Measurements from ENCODE around the gene CNKSR3.

Gene CNKSR3

GRCh38 chr6:154457046-154457713, 53.3 kb downstream of the CNKSR3 start:
- Histone ChIP-seq H3K4me3 (ENCODE audit: low read length) (no peak overlapping the region), H2AFZ (ENCODE audit: low read depth, low read length) (no peak overlapping the region), H3K36me3 (replicated peaks; ENCODE audit: low read depth, low read length) (no peaks in the 10 kb centered on the region), H3K4me1 (ENCODE audit: low read length) (no peaks in the 10 kb centered on the region), H3K4me2 (ENCODE audit: low read length) (no peak overlapping the region), H3K9ac (ENCODE audit: low read length) (no peak overlapping the region), H3K79me2 (ENCODE audit: low read length) (no peaks in the 10 kb centered on the region), H4K20me1 (ENCODE audit: insufficient read depth, low read length) (no peaks in the 10 kb centered on the region), H3K27ac (ENCODE audit: low read length) (no peak overlapping the region), H3K9me3 (ENCODE audit: insufficient read depth, low read length) (no peaks in the 10 kb centered on the region), H3K27me3 (ENCODE audit: low read depth, low read length) (0 out of 2 replicates have a peak, but pooled peaks cover 3% of the 10 kb centered on the region)
- TF ChIP-seq CTCF (IDR thresholded peaks at IDR 0.05; ENCODE audit: low read depth, low read length): no peak
- TF ChIP-seq EZH2phosphoT487 (IDR thresholded peaks at IDR 0.05; ENCODE audit: low read depth): no peak

GRCh38 chr6:154453329-154453728, 57.2 kb downstream of the CNKSR3 start:
- Histone ChIP-seq H3K9me3 (ENCODE audit: insufficient read depth, low read length) (no peaks in the 10 kb centered on the region), H4K20me1 (ENCODE audit: insufficient read depth, low read length) (no peaks in the 10 kb centered on the region), H3K9ac (ENCODE audit: low read length) (no peak overlapping the region), H3K4me2 (ENCODE audit: low read length) (no peak overlapping the region), H3K4me1 (ENCODE audit: low read length) (no peaks in the 10 kb centered on the region), H3K36me3 (replicated peaks; ENCODE audit: low read depth, low read length) (no peaks in the 10 kb centered on the region), H3K4me3 (ENCODE audit: low read length) (no peak overlapping the region), H3K27me3 (ENCODE audit: low read depth, low read length) (0 out of 2 replicates have a peak, but pooled peaks cover 3% of the 10 kb centered on the region), H3K27ac (ENCODE audit: low read length) (no peak overlapping the region), H3K79me2 (ENCODE audit: low read length) (no peaks in the 10 kb centered on the region), H2AFZ (ENCODE audit: low read depth, low read length) (no peak overlapping the region)
- TF ChIP-seq CTCF (IDR thresholded peaks at IDR 0.05; ENCODE audit: low read depth, low read length) (no peak), EZH2phosphoT487 (IDR thresholded peaks at IDR 0.05; ENCODE audit: low read depth) (no peak)

GRCh38 chr6:154450498-154450897, 60.0 kb downstream of the CNKSR3 start:
- no peaks in the 10 kb centered on the region for H3K4me1 ChIP-seq (ENCODE audit: low read length)
- no peaks in the 10 kb centered on the region for H3K36me3 ChIP-seq (replicated peaks; ENCODE audit: low read depth, low read length)
- TF ChIP-seq EZH2phosphoT487 (IDR thresholded peaks at IDR 0.05; ENCODE audit: low read depth): no peak
- H3K9ac ChIP-seq (ENCODE audit: low read length): no peak overlapping the region
- no peak overlapping the region for H3K27ac ChIP-seq (ENCODE audit: low read length)
- H4K20me1 ChIP-seq (ENCODE audit: insufficient read depth, low read length): no peaks in the 10 kb centered on the region
- no peak overlapping the region for H2AFZ ChIP-seq (ENCODE audit: low read depth, low read length)
- H3K4me3 ChIP-seq (ENCODE audit: low read length): no peak overlapping the region
- H3K79me2 ChIP-seq (ENCODE audit: low read length): no peaks in the 10 kb centered on the region
- no peaks in the 10 kb centered on the region for H3K9me3 ChIP-seq (ENCODE audit: insufficient read depth, low read length)
- 0 out of 2 replicates have a peak, but pooled peaks cover 10% of the 10 kb centered on the region for H3K27me3 ChIP-seq (ENCODE audit: low read depth, low read length)
- no peak overlapping the region for H3K4me2 ChIP-seq (ENCODE audit: low read length)

GRCh38 chr6:154448448-154449096, 61.9 kb downstream of the CNKSR3 start:
- TF ChIP-seq CTCF (IDR thresholded peaks at IDR 0.05; ENCODE audit: low read depth, low read length) (no peak), EZH2phosphoT487 (IDR thresholded peaks at IDR 0.05; ENCODE audit: low read depth) (no peak)
- no peak overlapping the region for H3K9ac ChIP-seq (ENCODE audit: low read length)
- no peak overlapping the region for H3K4me2 ChIP-seq (ENCODE audit: low read length)
- no peak overlapping the region for H2AFZ ChIP-seq (ENCODE audit: low read depth, low read length)
- no peaks in the 10 kb centered on the region for H3K9me3 ChIP-seq (ENCODE audit: insufficient read depth, low read length)
- no peak overlapping the region for H3K27ac ChIP-seq (ENCODE audit: low read length)
- no peak overlapping the region for H3K4me3 ChIP-seq (ENCODE audit: low read length)
- no peaks in the 10 kb centered on the region for H4K20me1 ChIP-seq (ENCODE audit: insufficient read depth, low read length)
- no peaks in the 10 kb centered on the region for H3K79me2 ChIP-seq (ENCODE audit: low read length)
- H3K27me3 ChIP-seq (ENCODE audit: low read depth, low read length): 0 out of 2 replicates have a peak, but pooled peaks cover 10% of the 10 kb centered on the region
- H3K4me1 ChIP-seq (ENCODE audit: low read length): no peaks in the 10 kb centered on the region
- H3K36me3 ChIP-seq (replicated peaks; ENCODE audit: low read depth, low read length): no peaks in the 10 kb centered on the region

All from OCI-LY3 (cell line).